ENCODE data around the gene IMMP2L. TPM values are rescaled to one million over a fixed set of nuclear protein-coding genes. Genes with fewer than 3 reads are reported as not detected.

The IMMP2L gene
- polyA plus RNA-seq, 1 of the 3 experiments (the other 2 are of a cell fraction) = 10.7 TPM

DNA sequence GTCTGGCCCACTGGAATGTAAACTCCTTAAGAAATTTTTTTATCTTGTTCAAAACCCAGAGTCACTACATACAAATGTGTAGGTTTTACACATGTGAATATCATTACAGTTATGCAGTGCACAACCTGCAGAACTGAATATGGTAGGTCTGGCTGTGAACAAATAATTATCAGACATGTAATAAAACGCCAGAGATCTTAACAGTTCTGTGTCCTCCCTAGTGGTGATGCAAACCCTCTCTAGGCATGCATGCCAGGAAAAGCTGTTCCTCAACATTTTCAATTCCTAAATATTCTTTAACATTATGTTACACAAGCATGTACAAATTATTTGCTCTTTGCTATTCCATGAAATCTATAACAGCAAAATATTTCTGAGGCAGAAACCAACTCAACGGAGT lies 124.6 kb downstream of the IMMP2L start:
- no peak overlapping the region for H3K9ac ChIP-seq
- no peaks in the 10 kb centered on the region for H3K9me3 ChIP-seq
- H4K20me1 ChIP-seq (ENCODE audit: insufficient read depth) = no peaks in the 10 kb centered on the region
- H3K27ac ChIP-seq (ENCODE audit: low read depth in 2 of 2, low read length in 1 of 2) = no peak overlapping the region
- 90% methylated on average over 2 of the region's 2 CpGs for WGBS (ENCODE audit: low lambda C conversion rate)
- ChIA-PET CTCF (no interaction called here), POLR2A (no interaction called here)
- no peaks in the 10 kb centered on the region for H3K79me2 ChIP-seq (ENCODE audit: insufficient read depth)
- H3K4me3 ChIP-seq (ENCODE audit: low read depth in 2 of 2, low read length in 1 of 2) = no peak overlapping the region
- no peaks in the 10 kb centered on the region for H3K9me2 ChIP-seq
- DNase-seq = no peak
- TF ChIP-seq CHD2 (IDR thresholded peaks at IDR 0.05; ENCODE audit: low read length, partially characterized antibody) (no peak), RAD21 (IDR thresholded peaks at IDR 0.05; ENCODE audit: low read length) (no peak), GABPA (IDR thresholded peaks at IDR 0.05; ENCODE audit: low read depth) (no peak)
- peaks cover 4% of the 10 kb centered on the region for H3F3A ChIP-seq (replicated peaks; ENCODE audit: insufficient read depth)
- no peak overlapping the region for H3K4me2 ChIP-seq
- H3K4me1 ChIP-seq (ENCODE audit: control insufficient read depth in 1 of 2, insufficient read depth in 2 of 2, low read depth in 1 of 2, low read length in 1 of 2) = peaks cover 0 to 4% of the 10 kb centered on the region in 2 experiments; a peak in 1 of 4 replicates
- H3K27me3 ChIP-seq (ENCODE audit: insufficient read depth) = no peaks in the 10 kb centered on the region
- no peaks in the 10 kb centered on the region for H3K36me3 ChIP-seq (replicated peaks in 1 of 2; ENCODE audit: control insufficient read depth in 1 of 2, insufficient read depth in 2 of 2, low read length in 1 of 2)
- H2AFZ ChIP-seq (ENCODE audit: low read depth) = no peak overlapping the region

DNA sequence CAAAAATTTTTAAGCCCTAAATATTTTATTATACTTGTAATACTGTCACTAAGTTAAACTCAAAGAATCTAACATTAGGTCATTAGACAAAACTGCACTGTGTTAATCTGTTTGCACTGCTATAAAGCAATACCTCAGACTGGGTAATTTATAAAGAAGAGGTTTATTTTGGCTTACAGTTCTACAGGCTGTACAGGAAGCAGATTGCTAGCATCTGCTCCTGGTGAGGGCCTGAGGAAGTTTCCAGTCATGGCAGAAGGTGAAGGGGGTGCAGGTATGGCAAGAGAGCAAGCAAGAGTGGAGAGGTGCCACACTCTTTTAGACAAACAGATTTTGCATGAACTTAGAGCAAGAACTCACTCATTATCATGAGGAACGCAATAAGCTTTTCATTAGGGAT lies 125.7 kb downstream of the IMMP2L start:
- 100% methylated on average over 1 of the region's 1 CpG for WGBS (ENCODE audit: low lambda C conversion rate)
- TF ChIP-seq, protein P1, sequence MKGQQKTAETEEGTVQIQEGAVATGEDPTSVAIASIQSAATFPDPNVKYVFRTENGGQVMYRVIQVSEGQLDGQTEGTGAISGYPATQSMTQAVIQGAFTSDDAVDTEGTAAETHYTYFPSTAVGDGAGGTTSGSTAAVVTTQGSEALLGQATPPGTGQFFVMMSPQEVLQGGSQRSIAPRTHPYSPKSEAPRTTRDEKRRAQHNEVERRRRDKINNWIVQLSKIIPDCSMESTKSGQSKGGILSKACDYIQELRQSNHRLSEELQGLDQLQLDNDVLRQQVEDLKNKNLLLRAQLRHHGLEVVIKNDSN (IDR thresholded peaks at IDR 0.05; ENCODE audit: borderline replicate concordance, low read depth) = no peak
- TF ChIP-seq RCOR1 (IDR thresholded peaks at IDR 0.05; ENCODE audit: low read length) = no peak
- TF ChIP-seq RXRA (IDR thresholded peaks at IDR 0.05; ENCODE audit: borderline replicate concordance, low read depth) = no peak
- TF ChIP-seq NFIC (IDR thresholded peaks at IDR 0.05; ENCODE audit: borderline replicate concordance) = no peak
- no peak for TF ChIP-seq TCF12 (IDR thresholded peaks at IDR 0.05)
- TF ChIP-seq TAF1 (IDR thresholded peaks at IDR 0.05; ENCODE audit: borderline replicate concordance, low read depth, low read length) = no peak
- TF ChIP-seq SMC3 (IDR thresholded peaks at IDR 0.05; ENCODE audit: low read depth, low read length) = no peak
- no peak for TF ChIP-seq MXI1 (IDR thresholded peaks at IDR 0.05; ENCODE audit: low read depth, low read length)

DNA sequence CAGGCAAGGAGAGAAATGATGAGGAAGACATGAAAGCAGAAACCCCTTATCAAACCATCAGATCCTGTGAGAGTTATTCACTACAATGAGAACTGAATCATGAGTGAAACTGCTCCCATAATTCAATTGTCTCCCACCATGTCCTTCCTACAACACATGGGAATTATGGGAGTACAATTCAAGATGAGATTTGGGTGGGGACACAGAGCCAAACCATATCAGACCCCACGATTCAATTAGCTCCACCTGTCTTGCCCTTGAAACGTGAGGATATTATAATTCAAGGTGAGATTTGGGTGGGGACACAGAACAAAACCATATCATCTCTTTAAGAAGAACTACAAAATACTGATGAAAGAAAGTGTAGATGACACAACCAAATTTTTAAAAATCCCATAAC lies 128.9 kb downstream of the IMMP2L start:
- CTCF ChIA-PET = no interaction called here
- H3K4me1 ChIP-seq (ENCODE audit: control insufficient read depth in 1 of 2, insufficient read depth in 2 of 2, low read depth in 1 of 2, low read length in 1 of 2) = peaks cover 0 to 2% of the 10 kb centered on the region in 2 experiments; a peak in 1 of 4 replicates

More for the DNA sequence above, 125.7 kb downstream of the IMMP2L start:
- peaks cover 0 to 4% of the 10 kb centered on the region in 2 experiments; a peak in 1 of 4 replicates for H3K4me1 ChIP-seq (ENCODE audit: control insufficient read depth in 1 of 2, insufficient read depth in 2 of 2, low read depth in 1 of 2, low read length in 1 of 2)
- H3K4me2 ChIP-seq = no peak overlapping the region
- ChIA-PET CTCF (no interaction called here), POLR2A (no interaction called here)
- no peak for DNase-seq
- no peak overlapping the region for H2AFZ ChIP-seq (ENCODE audit: low read depth)
- H3K9me2 ChIP-seq = no peaks in the 10 kb centered on the region
- no peaks in the 10 kb centered on the region for H3K27me3 ChIP-seq (ENCODE audit: insufficient read depth)
- no peaks in the 10 kb centered on the region for H3K79me2 ChIP-seq (ENCODE audit: insufficient read depth)
- H3K9ac ChIP-seq = no peak overlapping the region
- no peak overlapping the region for H3K4me3 ChIP-seq (ENCODE audit: low read depth in 2 of 2, low read length in 1 of 2)
- H4K20me1 ChIP-seq (ENCODE audit: insufficient read depth) = no peaks in the 10 kb centered on the region
- H3F3A ChIP-seq (replicated peaks; ENCODE audit: insufficient read depth) = peaks cover 4% of the 10 kb centered on the region
- no peaks in the 10 kb centered on the region for H3K36me3 ChIP-seq (replicated peaks in 1 of 2; ENCODE audit: control insufficient read depth in 1 of 2, insufficient read depth in 2 of 2, low read length in 1 of 2)
- no peak overlapping the region for H3K27ac ChIP-seq (ENCODE audit: low read depth in 2 of 2, low read length in 1 of 2)
- no peaks in the 10 kb centered on the region for H3K9me3 ChIP-seq

More for the DNA sequence above, 128.9 kb downstream of the IMMP2L start:
- Histone ChIP-seq H3K9ac (no peak overlapping the region), H3K36me3 (replicated peaks in 1 of 2; ENCODE audit: control insufficient read depth in 1 of 2, insufficient read depth in 2 of 2, low read length in 1 of 2) (no peaks in the 10 kb centered on the region), H4K20me1 (ENCODE audit: insufficient read depth) (no peaks in the 10 kb centered on the region), H3K27ac (ENCODE audit: low read depth in 2 of 2, low read length in 1 of 2) (no peak overlapping the region), H3K9me3 (no peaks in the 10 kb centered on the region), H3K4me2 (no peak overlapping the region), H3K9me2 (no peaks in the 10 kb centered on the region), H3K4me3 (ENCODE audit: low read depth in 2 of 2, low read length in 1 of 2) (no peak overlapping the region), H2AFZ (ENCODE audit: low read depth) (no peak overlapping the region), H3F3A (replicated peaks; ENCODE audit: insufficient read depth) (no peaks in the 10 kb centered on the region), H3K79me2 (ENCODE audit: insufficient read depth) (no peaks in the 10 kb centered on the region), H3K27me3 (ENCODE audit: insufficient read depth) (no peaks in the 10 kb centered on the region)
- DNase-seq = no peak
- POLR2A ChIA-PET = no interaction called here
- WGBS (ENCODE audit: low lambda C conversion rate) = 63% methylated on average over 2 of the region's 2 CpGs
- TF ChIP-seq SIN3A (IDR thresholded peaks at IDR 0.05; ENCODE audit: borderline replicate concordance, low read depth, low read length) (no peak), GATA2 (CRISPR knock-in tag; IDR thresholded peaks at IDR 0.05) (no peak)

Data from SK-N-SH (cell line).